Jurkat, Clone E6-1 (cell line): ENCODE measurements around the gene CDC45.

Source experiments
- DNase-seq: peaks from one replicate; pipeline ENCODE4 v3.0.0-alpha.2; 2011; ENCODE audit warnings: low read depth, low spot score
- H3K4me3 ChIP-seq: 2 replicates; pipeline ENCODE4 v1.5.1; 2011; ENCODE audit warnings: mild to moderate bottlenecking, low read length, control low read depth, moderate library complexity

CDC45 gene

DNA sequence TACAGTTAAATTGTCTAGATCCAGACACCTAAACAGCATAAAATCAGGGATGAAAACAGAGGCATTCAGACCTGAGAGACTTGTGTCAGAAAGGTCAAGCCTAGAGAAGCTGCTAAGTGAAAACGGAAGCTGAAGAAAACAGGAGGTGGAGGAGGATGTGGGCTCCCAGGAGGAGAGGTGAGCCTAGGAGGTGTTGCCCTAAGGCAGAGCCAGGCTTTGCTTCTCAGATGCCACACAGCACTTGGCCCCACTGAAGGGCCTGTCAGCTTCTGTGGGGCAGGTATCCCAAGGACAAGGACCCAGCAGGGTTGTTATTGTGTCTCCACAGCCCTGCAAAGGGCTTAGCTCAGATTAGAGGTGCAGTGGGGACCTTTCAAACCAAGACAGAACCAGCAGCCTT is 15.2 kb upstream of the CDC45 start:
- no peak for DNase-seq
- no peak overlapping the region for H3K4me3 ChIP-seq

DNA sequence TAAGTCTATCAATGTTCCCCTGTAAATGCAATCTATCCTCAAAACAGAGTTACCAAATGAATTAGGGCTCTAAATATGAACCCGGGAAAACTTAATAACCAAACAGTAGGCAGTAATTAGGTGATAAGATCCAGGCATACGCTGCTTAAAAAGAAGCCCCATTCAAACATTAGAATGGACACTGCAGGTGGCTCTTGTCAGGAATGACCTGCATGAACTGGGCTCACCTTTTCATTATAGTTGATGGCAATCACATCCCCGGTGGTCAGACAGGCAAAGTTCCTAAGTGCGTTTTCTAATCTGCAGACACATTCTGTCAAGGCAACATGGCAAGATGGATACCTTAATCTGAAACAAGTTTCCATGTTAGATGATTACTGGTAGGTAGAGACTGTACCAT is 14.7 kb upstream of the CDC45 start:
- no peak for DNase-seq
- H3K4me3 ChIP-seq = no peak overlapping the region

DNA sequence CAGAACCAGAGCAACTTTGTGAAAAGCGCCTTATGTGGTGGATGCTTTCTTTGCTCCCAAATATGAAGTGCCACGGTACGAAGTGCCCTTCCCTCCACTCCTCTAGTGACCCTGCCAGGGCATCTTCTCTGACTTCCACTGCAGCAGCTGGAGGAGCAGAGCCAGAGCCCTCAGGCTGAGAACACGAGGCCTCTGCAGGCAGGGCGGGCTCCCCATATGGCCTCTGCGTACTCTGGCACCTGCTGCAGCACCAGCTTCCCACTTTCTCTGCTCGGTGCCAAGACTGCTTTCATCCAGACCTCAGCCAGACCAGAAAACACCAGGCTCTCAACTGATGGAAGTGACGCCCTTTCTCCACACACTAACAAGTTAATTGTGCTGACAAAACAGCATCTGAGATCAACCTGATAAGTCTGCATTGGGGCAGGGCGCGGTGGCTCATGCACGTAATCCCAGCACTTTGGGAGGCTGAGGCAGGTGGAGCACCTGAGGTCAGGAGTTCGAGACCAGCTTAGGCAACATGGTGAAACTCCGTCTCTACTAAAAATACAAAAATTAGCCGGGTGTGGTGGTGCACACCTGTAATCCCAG is 13.5 kb upstream of the CDC45 start:
- no peak overlapping the region for H3K4me3 ChIP-seq
- no peak for DNase-seq

DNA sequence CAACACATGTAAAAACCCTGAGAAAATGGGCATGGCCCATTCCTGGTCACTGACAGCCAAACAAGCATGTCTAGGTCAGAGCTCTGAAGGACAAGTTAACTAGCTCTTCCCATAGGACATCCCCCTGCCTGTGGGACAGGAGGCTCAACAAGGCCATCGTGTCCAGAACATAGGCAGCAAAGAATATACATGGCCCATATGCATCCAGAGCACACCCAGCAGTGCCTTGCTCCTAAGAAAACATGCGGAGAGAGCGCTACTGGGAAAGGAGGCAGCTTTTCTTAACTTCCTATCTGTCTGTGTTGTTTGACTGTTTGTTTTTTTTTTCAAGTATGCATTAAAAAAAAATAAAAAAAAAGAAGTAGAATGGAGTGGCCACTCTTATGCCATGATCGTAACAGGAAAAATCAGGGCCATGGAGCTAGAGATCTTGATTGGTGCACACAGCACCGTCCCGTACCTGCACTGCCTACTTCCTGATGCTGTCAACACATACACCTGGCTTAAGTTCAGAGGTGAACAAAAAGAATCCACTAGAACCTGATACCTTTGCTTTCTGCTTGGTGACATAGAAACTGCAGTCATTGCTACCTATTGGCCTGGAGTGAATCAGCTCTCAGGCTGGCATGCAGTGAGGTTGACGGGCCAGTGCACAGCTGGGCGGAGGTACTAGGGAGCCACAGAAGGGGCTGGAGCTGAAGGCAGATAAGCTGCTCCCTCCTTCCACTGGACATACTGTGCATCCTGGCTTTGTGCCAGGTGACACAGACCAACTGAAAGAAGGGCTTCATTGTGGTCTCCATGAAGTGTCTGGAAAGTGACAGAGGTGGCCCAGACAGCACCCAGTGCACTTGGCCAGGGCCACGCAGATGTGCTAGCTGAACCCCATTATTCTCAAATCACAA is 12.6 kb upstream of the CDC45 start:
- DNase-seq = no peak
- no peak overlapping the region for H3K4me3 ChIP-seq

DNA sequence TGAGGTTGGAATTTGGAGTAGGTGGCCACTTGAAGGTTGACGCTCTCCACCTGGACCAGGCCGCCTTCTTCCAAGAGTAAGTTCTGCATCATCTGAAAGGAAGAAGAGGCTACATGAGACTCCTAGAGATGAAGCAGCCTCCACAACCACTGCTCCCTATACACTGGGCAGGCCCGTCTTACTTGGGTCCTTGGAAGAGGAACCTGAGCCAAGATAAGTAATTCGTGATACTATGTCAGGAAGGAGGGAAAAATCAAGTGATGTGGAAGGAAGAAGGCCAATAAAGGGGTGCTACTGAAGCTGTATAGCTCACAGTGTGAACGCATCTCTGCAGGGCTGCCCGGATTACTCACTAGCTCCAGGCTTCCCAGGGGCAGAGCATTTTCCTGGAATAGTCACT is 11.8 kb upstream of the CDC45 start:
- H3K4me3 ChIP-seq = no peak overlapping the region
- no peak for DNase-seq

DNA sequence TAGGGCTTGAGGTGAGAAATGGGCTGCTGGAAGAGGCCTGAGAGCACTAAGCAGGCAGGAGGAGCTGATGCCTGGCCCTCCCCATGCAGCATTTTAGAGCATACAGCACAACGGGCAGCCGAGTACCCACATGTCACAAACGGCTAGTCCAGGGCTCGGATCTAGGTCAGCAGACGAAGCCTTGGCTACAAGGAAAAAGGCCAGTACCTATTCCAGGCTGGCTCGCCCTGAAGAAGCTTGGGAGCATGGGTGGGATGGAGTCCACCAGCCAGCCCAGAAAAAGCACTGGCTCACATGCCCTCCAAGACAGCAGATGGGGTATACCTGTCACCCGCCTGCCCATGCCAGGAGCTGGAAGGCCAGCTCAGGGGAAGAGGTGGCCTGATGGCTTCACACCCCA is 10.3 kb upstream of the CDC45 start:
- DNase-seq = no peak
- H3K4me3 ChIP-seq = no peak overlapping the region

DNA sequence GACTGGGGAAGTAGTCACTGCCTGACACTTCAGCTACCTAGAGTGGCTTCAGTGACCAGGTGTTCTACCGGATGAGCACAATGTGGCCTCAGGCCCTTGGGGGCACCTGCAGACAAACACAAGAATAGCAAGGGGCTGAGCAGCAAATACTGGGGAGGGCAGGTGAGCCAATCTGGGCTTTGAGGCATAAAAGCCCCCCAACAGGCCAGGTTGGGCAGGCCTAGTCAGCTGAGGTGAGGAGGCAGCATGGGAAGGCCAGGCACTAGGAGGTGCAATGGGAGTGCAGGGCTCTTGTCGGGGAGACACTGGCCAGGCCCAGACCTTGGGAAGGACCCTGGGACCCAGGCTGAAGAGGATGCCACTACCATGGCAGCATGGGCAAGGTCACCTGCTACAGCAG is 9.7 kb upstream of the CDC45 start:
- no peak overlapping the region for H3K4me3 ChIP-seq
- no peak for DNase-seq

GRCh38 chr22:19471572-19471971 is 8.1 kb upstream of the CDC45 start:
- no peak overlapping the region for H3K4me3 ChIP-seq
- no peak for DNase-seq

DNA sequence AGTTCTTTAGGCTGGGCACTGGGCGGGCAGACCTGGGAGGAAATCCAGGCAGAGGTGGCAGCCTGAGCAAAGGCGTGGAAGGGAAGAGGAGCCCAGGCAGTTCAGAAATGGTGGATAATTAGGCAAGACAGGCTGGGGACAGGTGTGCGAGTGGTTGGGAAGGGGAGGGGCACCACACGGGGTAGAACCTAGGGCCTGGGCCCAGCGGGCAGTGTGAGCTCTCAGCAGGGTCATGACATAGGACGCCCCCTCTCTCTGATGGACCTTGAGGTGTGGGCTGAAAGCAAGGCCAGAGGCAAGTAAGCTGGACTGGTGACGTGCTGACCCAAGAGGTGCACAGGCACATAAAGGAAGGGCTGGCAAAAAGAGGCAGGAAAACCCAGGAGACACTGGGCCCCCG is 7.5 kb upstream of the CDC45 start:
- H3K4me3 ChIP-seq = no peak overlapping the region

DNA sequence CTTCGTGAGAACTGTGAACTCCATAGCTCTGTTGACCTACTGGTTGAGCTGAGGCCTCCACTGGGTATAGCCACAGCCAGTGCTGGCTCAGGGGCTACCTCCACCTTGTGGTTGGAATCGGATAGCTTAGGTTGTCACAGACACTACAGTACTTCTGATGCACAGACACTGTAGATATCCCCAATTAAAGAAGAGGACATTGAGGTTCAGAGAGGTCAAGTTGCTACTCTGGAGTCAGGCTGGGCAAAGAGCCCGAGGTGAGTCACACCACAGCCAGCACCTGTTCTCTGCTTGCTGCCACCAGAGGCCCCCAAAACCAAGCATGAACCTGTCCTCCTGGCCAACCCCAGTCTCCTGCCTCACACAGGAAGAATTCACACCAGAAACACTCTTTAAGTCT is 6.1 kb upstream of the CDC45 start:
- no peak for DNase-seq
- no peak overlapping the region for H3K4me3 ChIP-seq

More for the DNA sequence above, 7.5 kb upstream of the CDC45 start:
- no peak for DNase-seq

DNA sequence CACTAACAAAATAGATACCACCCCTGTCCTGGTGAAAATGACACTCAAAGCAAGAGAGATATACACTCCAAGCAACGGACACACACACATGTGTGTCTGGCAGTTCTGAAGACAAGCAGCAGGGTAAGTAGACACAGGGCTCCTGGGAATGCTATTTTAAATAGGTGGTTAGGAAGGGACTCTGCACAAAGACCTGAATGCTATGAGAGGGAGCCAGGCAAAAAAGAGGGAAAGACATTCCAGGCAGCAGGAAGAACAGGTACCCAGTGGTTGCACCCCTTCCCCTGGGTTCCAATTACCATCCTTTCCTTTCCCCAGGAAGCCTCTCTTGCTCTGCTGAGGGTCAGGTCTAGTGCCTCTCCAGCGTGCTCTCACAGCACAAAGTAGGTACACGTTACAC is 3.7 kb upstream of the CDC45 start:
- H3K4me3 ChIP-seq = no peak overlapping the region
- no peak for DNase-seq

GRCh38 chr22:19477321-19478044 is 2.2 kb upstream of the CDC45 start:
- peak; percentile 36 for DNase-seq
- H3K4me3 ChIP-seq = peak overlapping the region; percentile 93

GRCh38 chr22:19478045-19478900 is 1.4 kb upstream of the CDC45 start:
- peak overlapping the region; percentile 93 for H3K4me3 ChIP-seq
- no peak for DNase-seq

- peak within 1 kb of the TSS; percentile 93 for H3K4me3 ChIP-seq
- no peak for DNase-seq
Observed at GRCh38 chr22:19478901-19479354, 792 bp upstream of the CDC45 start, which contains the start of gene UFD1. Gene UFD1 (minus strand): TSS chr22:19479193. CDS start chr22:19479085, 108 bp downstream.

DNA sequence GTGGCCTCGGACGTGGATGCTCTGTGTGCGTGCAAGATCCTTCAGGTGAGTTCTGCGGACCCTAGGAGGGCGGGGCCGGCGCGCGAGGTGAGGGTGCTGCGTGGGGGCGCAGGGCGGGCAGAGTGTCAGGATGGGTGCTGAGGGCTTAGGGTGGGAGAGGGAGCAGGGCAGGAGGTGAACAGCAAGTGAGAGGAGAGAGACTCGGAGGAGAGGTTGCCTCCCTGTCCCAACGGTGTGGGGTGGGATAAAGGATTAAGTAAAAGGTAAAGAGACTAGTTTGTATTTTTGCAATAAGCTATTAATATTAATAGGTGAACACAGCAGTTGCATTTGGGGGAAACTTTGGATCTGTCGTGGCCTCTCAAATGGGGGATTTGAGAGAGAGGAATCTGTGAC is 451 bp downstream of the CDC45 start:
- DNase-seq = no peak
- peak overlapping the region; percentile 93 for H3K4me3 ChIP-seq

DNA sequence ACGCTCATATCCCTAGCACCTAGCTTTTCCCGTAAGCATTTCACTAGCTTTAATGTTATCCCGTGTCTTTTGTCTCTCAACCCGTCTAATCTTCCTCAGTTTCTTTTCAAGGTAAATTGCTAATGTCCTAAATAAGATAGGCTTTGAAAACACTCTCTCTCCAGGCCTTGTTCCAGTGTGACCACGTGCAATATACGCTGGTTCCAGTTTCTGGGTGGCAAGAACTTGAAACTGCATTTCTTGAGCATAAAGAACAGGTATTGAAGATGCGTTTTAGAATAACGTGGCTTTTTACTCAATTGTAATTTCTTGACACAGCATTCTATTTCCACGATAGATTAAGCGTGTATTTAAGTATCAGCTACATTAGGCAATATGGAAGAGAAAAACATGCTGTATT is 1.1 kb downstream of the CDC45 start:
- H3K4me3 ChIP-seq = peak overlapping the region; percentile 93
- DNase-seq = no peak

GRCh38 chr22:19482297-19482696 is 2.6 kb downstream of the CDC45 start:
- DNase-seq = no peak

GRCh38 chr22:19483481-19484244 is 3.9 kb downstream of the CDC45 start:
- H3K4me3 ChIP-seq = no peak overlapping the region
- DNase-seq = no peak

More at GRCh38 chr22:19482297-19482696, 2.6 kb downstream of the CDC45 start:
- H3K4me3 ChIP-seq = no peak overlapping the region
